Stomach (tissue), 9 donors: ENCODE results near the gene ABCC5. TPM values are rescaled to one million over a fixed set of nuclear protein-coding genes. Genes with fewer than 3 reads are reported as not detected.

Source experiments
- DNase-seq, 2 donors: peaks; one replicate each; pipeline versions ENCODE4 v3.0.0 to v3.0.0-alpha.2; 2013 to 2019
- H3K27ac ChIP-seq, 5 donors: fragments of 200-600 bp in 4 of 5; sonication (generic) in 4 of 5; one replicate each; pipeline ENCODE4 v1.5.1; 2013 to 2019; ENCODE audit warnings: mild to moderate bottlenecking in 1 of 5, moderate library complexity in 1 of 5
- H3K27me3 ChIP-seq, 3 donors: fragments of 200-600 bp; sonication (generic); one replicate each; pipeline ENCODE4 v1.5.1; 2017 to 2019; ENCODE audit warnings: mixed run types in 1 of 3
- H3K36me3 ChIP-seq, 4 donors: fragments of 200-600 bp; sonication (generic); 1 replicate in 3 of 4; 2 replicates in 1 of 4; pipeline ENCODE4 v1.5.1; 2016 to 2019
- H3K4me1 ChIP-seq, 4 donors: fragments of 200-600 bp; sonication (generic); one replicate each; pipeline ENCODE4 v1.5.1; 2016 to 2019
- H3K4me3 ChIP-seq, 4 donors: fragments of 200-600 bp; sonication (generic) in 3 of 4; one replicate each; pipeline ENCODE4 v1.5.1; 2016 to 2019; ENCODE audit warnings: mild to moderate bottlenecking in 1 of 4
- H3K9me3 ChIP-seq, 4 donors: fragments of 200-600 bp; sonication (generic); one replicate each; pipeline ENCODE4 v1.5.1; 2016 to 2019
- EP300 ChIP-seq: sonication (generic); formaldehyde crosslinking; IDR thresholded peaks from one replicate; pipeline ENCODE4 v1.6.1; 2017; ENCODE audit warnings: antibody characterized with exemption
- POLR2A ChIP-seq, 4 donors: fragments of 450-650 bp; IDR thresholded peaks; one replicate each; pipeline ENCODE4 v1.6.1; 2016; ENCODE audit warnings: antibody characterized with exemption in 4 of 4, control low read depth in 2 of 4, mild to moderate bottlenecking in 1 of 4, moderate library complexity in 1 of 4
- POLR2AphosphoS5 ChIP-seq, 3 donors: sonication (generic); formaldehyde crosslinking; IDR thresholded peaks; one replicate each; pipeline ENCODE4 v1.6.1; 2016; ENCODE audit warnings: antibody characterized with exemption in 3 of 3
- WGBS, 5 donors: extraction: QIAGEN DNeasy Blood & Tissue Kit in 3 of 5; methylation state at CpG; one replicate each; pipeline versions ENCODE4 v1.1.5 to v1.1.7; 2013 to 2018; 5-methylcytosine and 5-hydroxymethylcytosine counted together
- intact Hi-C: fragments of 100-400 bp; cut with DNase I; formaldehyde crosslinking; loops from one replicate; pipeline ENCODE4 v1.15.1; 2023; ENCODE audit warnings: low total_unique reads
- polyA plus RNA-seq, 3 donors: library from polyadenylated mRNA; stranded (reverse); fragments of 200-250 nt; gene quantifications; one replicate each; pipeline ENCODE4 v1.2.3, GENCODE V29; 2013
- total RNA-seq, 5 donors: library from RNA; depleted of rRNA; stranded (reverse); fragments of >200 nt; gene quantifications; one replicate each; pipeline versions ENCODE4 v1.1.0 to v1.2.3, GENCODE V29; 2014 to 2016
- TF ChIP-seq, protein P1 (sequence below), 7 experiments: fragments of 450-650 bp in 4 of 7; fragments of 200-600 bp in 3 of 7; sonication (generic) in 3 of 7; IDR thresholded peaks; one replicate each; pipeline ENCODE4 v1.5.1; 2016 to 2019; ENCODE audit warnings: antibody characterized with exemption in 7 of 7, control low read depth in 2 of 7, mild to moderate bottlenecking in 1 of 7
- donor health status: healthy with polysubstance abuse.
- donor health status: Bipolar disorder and iron deficiency.
- donor health status: healthy.

The ABCC5 gene
- total and polyA plus RNA-seq, 8 donors: 16.6 to 241 (median 78.3) TPM

DNA sequence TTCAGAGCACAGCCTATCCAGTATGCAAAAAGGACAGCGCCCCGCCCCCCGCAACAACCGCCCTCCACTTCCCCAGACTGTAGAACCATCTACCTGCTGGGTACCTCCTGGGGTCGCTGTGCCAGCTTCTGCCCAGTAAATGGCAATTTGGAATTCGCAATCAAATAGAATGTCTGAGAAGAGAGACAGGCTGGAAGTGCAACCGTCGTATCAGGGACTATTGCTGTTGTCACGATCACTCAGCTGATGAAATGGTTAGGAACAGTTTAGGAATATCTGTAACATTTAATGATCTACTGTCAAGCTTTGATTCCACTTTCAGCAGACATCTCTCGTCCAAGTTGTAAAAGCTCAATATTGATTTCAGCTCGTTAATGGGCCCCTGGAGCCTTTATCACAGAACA is 119.7 kb downstream of the ABCC5 start:
- TF ChIP-seq, protein P1, sequence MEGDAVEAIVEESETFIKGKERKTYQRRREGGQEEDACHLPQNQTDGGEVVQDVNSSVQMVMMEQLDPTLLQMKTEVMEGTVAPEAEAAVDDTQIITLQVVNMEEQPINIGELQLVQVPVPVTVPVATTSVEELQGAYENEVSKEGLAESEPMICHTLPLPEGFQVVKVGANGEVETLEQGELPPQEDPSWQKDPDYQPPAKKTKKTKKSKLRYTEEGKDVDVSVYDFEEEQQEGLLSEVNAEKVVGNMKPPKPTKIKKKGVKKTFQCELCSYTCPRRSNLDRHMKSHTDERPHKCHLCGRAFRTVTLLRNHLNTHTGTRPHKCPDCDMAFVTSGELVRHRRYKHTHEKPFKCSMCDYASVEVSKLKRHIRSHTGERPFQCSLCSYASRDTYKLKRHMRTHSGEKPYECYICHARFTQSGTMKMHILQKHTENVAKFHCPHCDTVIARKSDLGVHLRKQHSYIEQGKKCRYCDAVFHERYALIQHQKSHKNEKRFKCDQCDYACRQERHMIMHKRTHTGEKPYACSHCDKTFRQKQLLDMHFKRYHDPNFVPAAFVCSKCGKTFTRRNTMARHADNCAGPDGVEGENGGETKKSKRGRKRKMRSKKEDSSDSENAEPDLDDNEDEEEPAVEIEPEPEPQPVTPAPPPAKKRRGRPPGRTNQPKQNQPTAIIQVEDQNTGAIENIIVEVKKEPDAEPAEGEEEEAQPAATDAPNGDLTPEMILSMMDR (IDR thresholded peaks at IDR 0.05): no peak
- TF ChIP-seq POLR2AphosphoS5 (IDR thresholded peaks at IDR 0.05): no peak
- no peak for TF ChIP-seq POLR2A (IDR thresholded peaks at IDR 0.05)
- no peak for TF ChIP-seq EP300
- no peaks in the 10 kb centered on the region for H3K9me3 ChIP-seq
- no peak overlapping the region for H3K27ac ChIP-seq
- peaks cover 0 to 27% (median 0%) of the 10 kb centered on the region in 3 donors for H3K27me3 ChIP-seq
- H3K36me3 ChIP-seq: no peaks in the 10 kb centered on the region
- no peak overlapping the region for H3K4me3 ChIP-seq
- intact Hi-C loops: loop anchor here (5.0 to 10.0 kb wide), 3 partner anchors 119 to 337 kb away; partner anchors contain the start of genes ABCC5 and EIF2B5
- 55 to 67% (median 64%) methylated on average over 11 of the region's 11 CpGs for WGBS, 5 donors
- H3K4me1 ChIP-seq: no peaks in the 10 kb centered on the region
- no peak for DNase-seq

DNA sequence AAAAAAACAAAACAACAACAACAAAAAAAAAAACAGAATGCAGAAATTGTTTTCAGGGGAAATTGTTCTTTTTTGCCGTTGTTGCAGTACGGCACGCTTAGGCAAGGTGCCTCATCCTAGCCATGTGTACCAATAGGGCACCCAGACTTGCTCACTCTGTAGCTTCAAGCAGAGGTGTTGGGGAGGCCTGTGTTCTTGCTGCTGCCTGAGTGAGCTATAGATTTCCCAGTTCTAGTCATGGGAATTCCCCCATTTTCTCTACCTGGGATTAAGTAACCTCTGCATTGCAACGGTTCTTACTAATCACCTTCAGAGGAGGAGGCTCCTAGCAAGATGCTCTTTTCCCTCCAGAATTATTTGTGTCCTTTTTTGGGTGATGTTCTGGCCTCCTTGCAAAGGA is 120.1 kb downstream of the ABCC5 start:
- Histone ChIP-seq H3K27ac (no peak overlapping the region), H3K9me3 (no peaks in the 10 kb centered on the region), H3K27me3 (peaks cover 0 to 31% (median 0%) of the 10 kb centered on the region in 3 donors), H3K36me3 (no peaks in the 10 kb centered on the region), H3K4me3 (no peak overlapping the region), H3K4me1 (no peaks in the 10 kb centered on the region)
- TF ChIP-seq POLR2A (IDR thresholded peaks at IDR 0.05) (no peak), EP300 (no peak), POLR2AphosphoS5 (IDR thresholded peaks at IDR 0.05) (no peak)
- TF ChIP-seq, protein P1 (IDR thresholded peaks at IDR 0.05): no peak
- no peak for DNase-seq
- 78 to 85% (median 84%) methylated on average over 4 of the region's 4 CpGs for WGBS, 5 donors
- intact Hi-C loops: loop anchor here (5.0 to 10.0 kb wide), 3 partner anchors 120 to 337 kb away; partner anchors contain the start of genes ABCC5 and EIF2B5

DNA sequence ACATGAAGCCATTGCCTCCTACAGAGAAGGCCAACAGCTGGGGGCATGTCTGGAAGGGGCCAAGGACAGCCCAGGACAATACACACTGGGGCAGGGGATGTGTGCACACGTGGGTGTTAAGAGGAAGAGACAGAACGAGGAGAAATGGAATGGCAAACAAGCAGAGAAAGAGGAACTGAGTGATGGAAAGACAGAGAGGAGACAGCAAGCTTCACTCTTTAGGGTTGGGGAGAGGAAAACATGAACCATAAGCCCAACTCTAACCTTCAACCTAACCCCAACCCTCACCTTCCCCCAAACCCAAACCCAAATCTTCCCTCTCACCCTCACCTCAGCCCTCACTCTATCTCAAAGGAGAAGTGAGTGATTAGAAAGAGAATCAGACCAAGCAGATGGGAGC is 121.1 kb downstream of the ABCC5 start:
- WGBS, 5 donors: 37 to 68% (median 54%) methylated on average over 2 of the region's 2 CpGs
- no peak for DNase-seq
- Histone ChIP-seq H3K27me3 (peaks cover 0 to 37% (median 0%) of the 10 kb centered on the region in 3 donors), H3K36me3 (no peaks in the 10 kb centered on the region), H3K4me1 (no peaks in the 10 kb centered on the region), H3K4me3 (no peak overlapping the region), H3K9me3 (no peaks in the 10 kb centered on the region), H3K27ac (no peak overlapping the region)
- TF ChIP-seq POLR2AphosphoS5 (IDR thresholded peaks at IDR 0.05): no peak
- no peak for TF ChIP-seq EP300
- intact Hi-C loops: loop anchor here (5.0 to 10.0 kb wide), 3 partner anchors 121 to 338 kb away; partner anchors contain the start of genes ABCC5 and EIF2B5

DNA sequence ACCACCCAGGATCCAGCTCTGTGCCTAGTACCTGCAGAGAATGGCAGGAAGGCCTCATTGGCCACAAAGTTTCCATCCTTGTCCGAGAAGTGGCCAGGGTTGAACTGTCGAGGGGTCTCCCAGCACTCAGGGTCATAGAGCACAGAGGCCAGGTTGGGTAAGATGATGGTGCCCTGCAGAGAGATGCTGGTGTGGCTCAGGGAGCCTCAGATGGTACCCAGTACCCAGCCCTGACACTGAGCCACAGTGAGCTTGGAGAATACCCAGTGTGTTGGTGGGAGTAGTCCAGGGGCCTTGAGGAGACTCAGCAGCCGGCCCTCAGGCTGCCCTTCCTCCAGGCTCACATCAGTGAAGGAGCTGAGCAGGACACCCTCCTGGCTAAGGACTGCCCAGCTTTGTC is 121.5 kb downstream of the ABCC5 start:
- Histone ChIP-seq H3K27me3 (peaks cover 0 to 37% (median 0%) of the 10 kb centered on the region in 3 donors), H3K4me3 (no peak overlapping the region), H3K4me1 (no peaks in the 10 kb centered on the region), H3K9me3 (no peaks in the 10 kb centered on the region), H3K27ac (no peak overlapping the region), H3K36me3 (no peaks in the 10 kb centered on the region)
- intact Hi-C loops: loop anchor here (5.0 to 10.0 kb wide), 3 partner anchors 121 to 339 kb away; partner anchors contain the start of genes ABCC5 and EIF2B5
- TF ChIP-seq, protein P1 (IDR thresholded peaks at IDR 0.05): no peak
- TF ChIP-seq POLR2A (IDR thresholded peaks at IDR 0.05): no peak
- no peak for TF ChIP-seq POLR2AphosphoS5 (IDR thresholded peaks at IDR 0.05)
- TF ChIP-seq EP300: no peak
- DNase-seq: no peak
- 73 to 87% (median 83%) methylated on average over 3 of the region's 3 CpGs for WGBS, 5 donors

DNA sequence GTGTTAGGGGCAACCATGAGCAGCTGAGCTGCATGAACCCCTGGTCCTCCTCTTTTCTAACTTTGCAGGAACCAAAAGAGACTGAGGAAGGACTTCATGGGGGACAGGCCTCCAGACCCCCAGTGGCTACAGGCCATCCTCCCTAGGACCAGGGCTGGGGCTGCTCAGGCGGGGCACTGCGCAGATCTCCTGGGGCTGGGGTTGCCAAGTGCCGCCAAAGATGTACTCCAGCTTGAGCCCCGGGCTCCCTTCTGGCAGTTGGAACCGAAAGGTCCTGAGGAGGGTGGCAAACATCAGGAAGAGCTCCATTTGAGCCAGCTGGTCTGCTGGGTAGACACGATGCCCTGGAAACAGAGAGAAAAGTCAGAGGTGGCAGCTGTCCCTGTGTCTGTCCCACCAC is 121.9 kb downstream of the ABCC5 start:
- Histone ChIP-seq H3K27ac (no peak overlapping the region), H3K36me3 (no peaks in the 10 kb centered on the region), H3K9me3 (no peaks in the 10 kb centered on the region), H3K4me3 (no peak overlapping the region), H3K27me3 (peaks cover 0 to 41% (median 0%) of the 10 kb centered on the region in 3 donors), H3K4me1 (no peaks in the 10 kb centered on the region)
- intact Hi-C loops: loop anchor here (5.0 to 10.0 kb wide), 3 partner anchors 122 to 339 kb away; partner anchors contain the start of genes ABCC5 and EIF2B5
- WGBS, 5 donors: 81 to 89% (median 86%) methylated on average over 6 of the region's 6 CpGs
- TF ChIP-seq, protein P1 (IDR thresholded peaks at IDR 0.05): no peak
- TF ChIP-seq EP300 (no peak), POLR2AphosphoS5 (IDR thresholded peaks at IDR 0.05) (no peak), POLR2A (IDR thresholded peaks at IDR 0.05) (no peak)
- no peak for DNase-seq
